Measurements from ENCODE around the gene TREM1.

The TREM1 gene

GRCh38 chr6:41294214-41294872 is 7.9 kb upstream of the TREM1 start:
- no peak for DNase-seq

- DNase-seq = no peak
Observed at GRCh38 chr6:41291717-41292116, 5.2 kb upstream of the TREM1 start.

GRCh38 chr6:41289815-41290214 is 3.3 kb upstream of the TREM1 start:
- no peak for DNase-seq

- no peak for DNase-seq
Observed at GRCh38 chr6:41288754-41289129, 2.3 kb upstream of the TREM1 start.

GRCh38 chr6:41288030-41288753 is 1.7 kb upstream of the TREM1 start:
- DNase-seq = no peak

- DNase-seq = no peak
Observed at GRCh38 chr6:41284726-41285125, 1.8 kb downstream of the TREM1 start.

- no peak for DNase-seq
Observed at GRCh38 chr6:41283600-41283999, 2.9 kb downstream of the TREM1 start.

GRCh38 chr6:41280381-41281057 is 6.0 kb downstream of the TREM1 start:
- DNase-seq = no peak

- DNase-seq = no peak
Observed at GRCh38 chr6:41278699-41279405, 7.6 kb downstream of the TREM1 start.

GRCh38 chr6:41277605-41278004 is 8.9 kb downstream of the TREM1 start:
- no peak for DNase-seq

- no peak for DNase-seq
Observed at GRCh38 chr6:41275489-41275888, 11.0 kb downstream of the TREM1 start.

- no peak for DNase-seq
Observed at GRCh38 chr6:41274256-41274655, 12.2 kb downstream of the TREM1 start.

- no peak for DNase-seq
Observed at GRCh38 chr6:41273714-41274113, 12.8 kb downstream of the TREM1 start.

- no peak for DNase-seq
Observed at GRCh38 chr6:41272591-41273240, 13.8 kb downstream of the TREM1 start.

- DNase-seq = no peak
Observed at GRCh38 chr6:41271901-41272395, 14.5 kb downstream of the TREM1 start.

GRCh38 chr6:41269716-41270115 is 16.8 kb downstream of the TREM1 start:
- DNase-seq = no peak

- DNase-seq = no peak
Observed at GRCh38 chr6:41269166-41269565, 17.3 kb downstream of the TREM1 start.

- DNase-seq = no peak
Observed at GRCh38 chr6:41268478-41268877, 18.0 kb downstream of the TREM1 start.

GRCh38 chr6:41266541-41266940 is 19.9 kb downstream of the TREM1 start:
- DNase-seq = no peak

- DNase-seq = no peak
Observed at GRCh38 chr6:41263267-41263666, 23.2 kb downstream of the TREM1 start.

GRCh38 chr6:41262401-41262800 is 24.1 kb downstream of the TREM1 start:
- no peak for DNase-seq

- DNase-seq = peak; percentile 61
Observed at GRCh38 chr6:41258196-41258493, 28.3 kb downstream of the TREM1 start.
